Upper lobe of right lung (tissue), 1 donor: ENCODE data around the gene ACSS1. TPM values are rescaled to one million over a fixed set of nuclear protein-coding genes. Genes with fewer than 3 reads are reported as not detected.

Experiments used
- ATAC-seq: fragments of 200-7000 bp; cut with Tn5 transposase; one replicate; pipeline ENCODE4 v1.9.1; 2020; ENCODE audit warnings: mild to moderate bottlenecking, moderate library complexity
- DNase-seq: peaks from one replicate; pipeline ENCODE4 v3.0.0-alpha.2; 2020
- H3K27ac ChIP-seq: fragments of 200-600 bp; one replicate; pipeline ENCODE4 v1.8.0; 2022
- H3K27me3 ChIP-seq: fragments of 200-600 bp; one replicate; pipeline ENCODE4 v1.8.0; 2022; ENCODE audit warnings: mild to moderate bottlenecking
- H3K36me3 ChIP-seq: fragments of 200-600 bp; one replicate; pipeline ENCODE4 v1.8.0; 2022
- H3K4me1 ChIP-seq: fragments of 200-600 bp; one replicate; pipeline ENCODE4 v1.8.0; 2022
- H3K4me3 ChIP-seq: fragments of 200-600 bp; one replicate; pipeline ENCODE4 v1.8.0; 2022; ENCODE audit warnings: mild to moderate bottlenecking
- H3K9me3 ChIP-seq: fragments of 200-600 bp; one replicate; pipeline ENCODE4 v1.8.0; 2022
- intact Hi-C: fragments of 100-400 bp; cut with DNase I; formaldehyde crosslinking; loops from one replicate; pipeline ENCODE4 v1.11.0; 2022
- total RNA-seq: library from RNA; stranded (reverse); fragmentation: NEBNext Ultra II Directional; extraction: Animal tissue kit (Norgen Biotek cat#: 25700); gene quantifications from one replicate; pipeline ENCODE4 v1.2.1, GENCODE V29; 2021
- TF ChIP-seq, protein P1 (sequence below): fragments of 200-600 bp; IDR thresholded peaks from one replicate; pipeline ENCODE4 v1.8.0; 2022; ENCODE audit warnings: antibody characterized with exemption
- donor health status: DM: no; HTN: yes; CAD: no; lungs with severe emphysema.

The ACSS1 gene
- total RNA-seq, 1 donor from 2014 or later, result 37.2 TPM

DNA sequence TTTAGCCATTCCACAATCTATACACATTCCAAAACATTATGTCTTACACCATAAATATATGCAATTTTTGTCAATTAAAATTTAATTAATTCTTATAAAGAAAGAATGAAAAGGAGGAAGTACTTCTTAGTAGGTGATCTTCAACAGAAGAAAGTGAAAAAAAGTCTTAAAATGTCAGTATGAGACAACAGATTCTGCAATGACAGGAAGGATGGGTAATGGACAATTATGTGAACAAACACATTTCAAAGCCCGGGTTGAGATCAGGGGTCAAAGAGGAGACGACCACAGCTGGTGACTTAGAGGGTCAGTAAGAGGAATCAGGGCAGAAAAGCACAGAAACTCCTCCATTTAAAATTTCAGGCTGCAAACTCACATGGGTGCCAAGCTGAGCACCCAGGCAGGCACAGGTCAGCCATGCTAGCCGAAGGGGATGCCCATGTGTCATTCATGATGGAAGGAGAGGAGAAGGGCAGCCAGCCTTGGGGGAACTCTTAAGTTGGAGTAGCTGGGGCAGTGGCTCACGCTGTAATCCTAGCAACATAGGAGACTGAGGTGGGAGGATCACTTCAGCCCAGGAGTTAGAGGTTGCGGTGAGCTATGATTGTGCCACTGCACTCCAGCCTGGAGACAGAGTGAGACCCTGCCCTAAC, 13.0 kb upstream of the ACSS1 start:
- peaks cover 33% of the 10 kb centered on the region for H3K27me3 ChIP-seq
- intact Hi-C loops, result no loop called here

DNA sequence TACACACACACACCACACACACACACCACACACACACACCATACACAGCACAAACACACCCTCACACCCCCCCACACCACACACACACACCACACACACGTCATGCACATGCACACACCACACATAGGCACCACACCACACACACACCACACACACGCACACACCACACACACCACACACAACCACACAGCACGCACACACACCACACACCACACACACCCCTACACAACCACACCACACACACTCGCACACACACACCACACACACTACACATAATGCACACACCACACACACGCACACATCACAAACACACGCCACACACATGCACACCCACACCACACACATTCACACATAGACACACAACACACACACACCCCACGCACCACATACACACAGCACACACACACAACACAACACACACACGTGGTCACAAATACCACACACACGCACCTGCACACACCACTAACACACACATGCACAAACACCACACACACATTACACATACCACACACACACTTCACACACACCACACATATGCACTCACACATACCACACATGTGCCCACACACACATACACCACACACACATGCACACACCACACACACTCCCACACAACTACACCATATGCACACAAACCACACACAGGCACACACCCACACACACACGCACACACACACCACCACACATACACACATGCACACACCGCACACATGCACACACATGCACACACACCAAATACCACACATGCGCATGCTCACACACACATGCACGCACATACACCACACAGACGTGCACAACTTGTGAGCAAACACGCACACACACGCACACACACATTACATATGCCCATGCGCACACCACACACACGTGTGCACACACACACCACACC, 9.4 kb upstream of the ACSS1 start:
- no peak overlapping the region for H3K4me3 ChIP-seq
- H3K27me3 ChIP-seq, result peaks cover 23% of the 10 kb centered on the region
- H3K9me3 ChIP-seq, result no peaks in the 10 kb centered on the region
- H3K36me3 ChIP-seq, result no peaks in the 10 kb centered on the region
- TF ChIP-seq, protein P1, sequence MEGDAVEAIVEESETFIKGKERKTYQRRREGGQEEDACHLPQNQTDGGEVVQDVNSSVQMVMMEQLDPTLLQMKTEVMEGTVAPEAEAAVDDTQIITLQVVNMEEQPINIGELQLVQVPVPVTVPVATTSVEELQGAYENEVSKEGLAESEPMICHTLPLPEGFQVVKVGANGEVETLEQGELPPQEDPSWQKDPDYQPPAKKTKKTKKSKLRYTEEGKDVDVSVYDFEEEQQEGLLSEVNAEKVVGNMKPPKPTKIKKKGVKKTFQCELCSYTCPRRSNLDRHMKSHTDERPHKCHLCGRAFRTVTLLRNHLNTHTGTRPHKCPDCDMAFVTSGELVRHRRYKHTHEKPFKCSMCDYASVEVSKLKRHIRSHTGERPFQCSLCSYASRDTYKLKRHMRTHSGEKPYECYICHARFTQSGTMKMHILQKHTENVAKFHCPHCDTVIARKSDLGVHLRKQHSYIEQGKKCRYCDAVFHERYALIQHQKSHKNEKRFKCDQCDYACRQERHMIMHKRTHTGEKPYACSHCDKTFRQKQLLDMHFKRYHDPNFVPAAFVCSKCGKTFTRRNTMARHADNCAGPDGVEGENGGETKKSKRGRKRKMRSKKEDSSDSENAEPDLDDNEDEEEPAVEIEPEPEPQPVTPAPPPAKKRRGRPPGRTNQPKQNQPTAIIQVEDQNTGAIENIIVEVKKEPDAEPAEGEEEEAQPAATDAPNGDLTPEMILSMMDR, result no peak
- no peak for ATAC-seq
- H3K27ac ChIP-seq, result no peak overlapping the region
- no peaks in the 10 kb centered on the region for H3K4me1 ChIP-seq
- intact Hi-C loops, result loop anchor here (10.0 kb wide), 1 partner anchor 337 kb away; the partner anchor contains the start of gene GINS1
- peak; percentile 23 for DNase-seq

More for the DNA sequence above, 13.0 kb upstream of the ACSS1 start:
- TF ChIP-seq, protein P1, result no peak
- no peak overlapping the region for H3K4me3 ChIP-seq
- no peaks in the 10 kb centered on the region for H3K36me3 ChIP-seq
- ATAC-seq (no peak), DNase-seq (peak; percentile 25)
- H3K9me3 ChIP-seq, result no peaks in the 10 kb centered on the region
- no peak overlapping the region for H3K27ac ChIP-seq
- H3K4me1 ChIP-seq, result no peaks in the 10 kb centered on the region

DNA sequence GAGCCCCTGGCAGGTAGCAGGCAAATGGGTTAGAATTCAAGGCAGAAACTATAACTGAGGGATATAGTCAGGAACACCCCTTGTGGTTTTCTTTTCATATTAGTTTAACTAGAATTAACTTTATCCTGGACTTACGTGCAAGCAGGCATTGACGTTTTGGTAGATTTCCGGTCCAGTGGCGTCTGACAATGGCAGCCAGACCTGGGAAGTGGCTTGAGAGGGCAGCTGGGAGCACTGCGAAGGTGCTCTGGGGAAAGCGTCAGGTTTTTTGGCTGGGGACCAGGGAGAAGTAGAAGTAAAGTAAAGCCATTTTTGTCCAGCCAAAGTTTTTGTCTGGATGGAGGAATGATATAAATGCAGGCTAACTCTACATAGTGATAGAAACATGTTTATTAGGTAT, 8.4 kb upstream of the ACSS1 start:
- peaks cover 19% of the 10 kb centered on the region for H3K27me3 ChIP-seq
- no peaks in the 10 kb centered on the region for H3K4me1 ChIP-seq
- TF ChIP-seq, protein P1, result no peak
- no peaks in the 10 kb centered on the region for H3K36me3 ChIP-seq
- no peak overlapping the region for H3K4me3 ChIP-seq
- DNase-seq (peak; percentile 13), ATAC-seq (no peak)
- H3K27ac ChIP-seq, result no peak overlapping the region
- no peaks in the 10 kb centered on the region for H3K9me3 ChIP-seq
- intact Hi-C loops, result loop anchor here (10.0 kb wide), 1 partner anchor 338 kb away; the partner anchor contains the start of gene GINS1

DNA sequence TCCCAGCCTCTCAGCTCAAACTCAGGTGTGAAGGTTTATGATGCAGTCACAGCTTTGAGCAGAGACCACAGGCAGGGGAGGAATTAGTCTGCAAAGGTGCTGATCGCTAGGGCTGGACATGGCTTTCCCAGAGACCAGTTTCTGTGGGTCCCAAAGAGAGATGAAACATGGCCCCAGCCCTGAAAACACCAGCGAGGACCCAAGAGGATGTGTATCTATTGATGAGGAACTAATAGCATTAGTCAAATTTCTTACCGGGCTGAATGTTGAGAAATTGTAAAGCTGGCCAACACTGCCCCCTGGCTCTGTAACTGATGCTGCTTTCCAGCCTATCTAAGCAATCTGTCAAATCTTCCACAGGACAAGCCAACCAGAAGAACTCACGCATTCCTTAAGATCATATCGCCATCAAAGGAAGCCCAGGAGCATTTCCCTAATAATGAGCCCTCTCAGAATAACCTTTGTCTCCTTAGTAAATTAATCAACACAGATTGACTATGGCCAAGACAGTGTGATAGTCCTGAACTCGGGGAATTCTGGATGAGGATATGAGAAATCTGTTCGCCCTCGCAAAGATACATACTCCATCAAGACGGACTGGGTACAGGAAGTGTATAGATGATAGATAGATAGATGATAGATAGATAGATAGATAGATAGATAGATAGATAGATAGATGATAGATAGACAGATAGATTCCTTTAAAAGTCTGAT, 7.8 kb upstream of the ACSS1 start:
- intact Hi-C loops, result loop anchor here (10.0 kb wide), 1 partner anchor 339 kb away; the partner anchor contains the start of gene GINS1
- no peaks in the 10 kb centered on the region for H3K9me3 ChIP-seq
- no peak overlapping the region for H3K27ac ChIP-seq
- peak; percentile 86 for ATAC-seq
- peak; percentile 67 for DNase-seq
- H3K36me3 ChIP-seq, result no peaks in the 10 kb centered on the region
- peaks cover 18% of the 10 kb centered on the region for H3K27me3 ChIP-seq
- H3K4me3 ChIP-seq, result no peak overlapping the region
- TF ChIP-seq, protein P1, result peak; percentile 84
- no peaks in the 10 kb centered on the region for H3K4me1 ChIP-seq

DNA sequence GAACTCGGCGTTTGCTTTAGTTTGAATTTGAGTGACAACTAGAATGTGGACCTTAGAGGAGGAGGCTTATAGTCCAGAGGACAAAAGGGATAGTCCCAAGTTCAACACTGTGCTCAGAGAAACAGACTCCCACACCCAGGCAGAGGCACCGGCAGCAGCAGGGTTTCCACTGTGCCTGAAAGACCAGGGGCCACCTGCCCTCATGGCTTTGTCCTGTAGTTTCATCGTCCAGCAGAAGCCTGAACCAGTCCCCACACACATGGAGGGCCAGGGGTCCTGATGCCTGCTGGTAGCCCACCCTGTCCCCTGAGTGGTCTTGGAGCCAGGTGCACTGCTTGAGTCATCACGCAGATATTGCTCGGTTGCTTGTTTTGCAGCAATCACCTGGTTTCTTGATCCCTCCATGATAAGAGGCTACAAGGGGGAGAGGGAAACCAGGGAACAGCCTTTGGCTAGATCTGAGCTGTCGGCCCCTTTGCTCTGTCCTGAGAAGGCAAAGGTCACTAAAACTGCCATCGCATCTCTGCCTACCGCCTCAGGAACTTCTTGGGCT, 7.2 kb upstream of the ACSS1 start:
- intact Hi-C loops, result loop anchor here (10.0 kb wide), 1 partner anchor 340 kb away; the partner anchor contains the start of gene GINS1

More for the DNA sequence above, 7.2 kb upstream of the ACSS1 start:
- ATAC-seq (no peak), DNase-seq (peak; percentile 44)
- Histone ChIP-seq H3K27me3 (peaks cover 14% of the 10 kb centered on the region), H3K4me1 (no peaks in the 10 kb centered on the region), H3K9me3 (no peaks in the 10 kb centered on the region), H3K27ac (no peak overlapping the region), H3K4me3 (no peak overlapping the region), H3K36me3 (no peaks in the 10 kb centered on the region)
- TF ChIP-seq, protein P1, result no peak
